ENCODE measurements around the gene XYLT2.

DNA sequence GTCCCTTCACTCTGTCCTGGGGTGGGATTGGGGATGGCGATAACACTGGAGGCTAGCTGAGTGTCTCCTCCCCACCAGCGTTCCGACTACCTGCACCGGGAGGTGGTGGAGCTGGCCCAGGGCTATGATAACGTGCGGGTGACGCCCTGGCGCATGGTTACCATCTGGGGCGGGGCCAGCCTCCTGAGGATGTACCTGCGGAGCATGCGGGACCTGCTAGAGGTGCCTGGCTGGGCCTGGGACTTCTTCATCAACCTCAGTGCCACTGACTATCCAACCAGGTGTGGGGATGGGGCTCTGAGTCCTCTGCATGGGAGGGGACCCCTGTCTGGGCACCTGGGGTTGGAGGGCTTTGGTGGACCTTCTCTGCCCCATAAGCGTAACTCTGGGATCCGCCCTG is 8.8 kb downstream of the XYLT2 start:
- TF ChIP-seq, protein P1, sequence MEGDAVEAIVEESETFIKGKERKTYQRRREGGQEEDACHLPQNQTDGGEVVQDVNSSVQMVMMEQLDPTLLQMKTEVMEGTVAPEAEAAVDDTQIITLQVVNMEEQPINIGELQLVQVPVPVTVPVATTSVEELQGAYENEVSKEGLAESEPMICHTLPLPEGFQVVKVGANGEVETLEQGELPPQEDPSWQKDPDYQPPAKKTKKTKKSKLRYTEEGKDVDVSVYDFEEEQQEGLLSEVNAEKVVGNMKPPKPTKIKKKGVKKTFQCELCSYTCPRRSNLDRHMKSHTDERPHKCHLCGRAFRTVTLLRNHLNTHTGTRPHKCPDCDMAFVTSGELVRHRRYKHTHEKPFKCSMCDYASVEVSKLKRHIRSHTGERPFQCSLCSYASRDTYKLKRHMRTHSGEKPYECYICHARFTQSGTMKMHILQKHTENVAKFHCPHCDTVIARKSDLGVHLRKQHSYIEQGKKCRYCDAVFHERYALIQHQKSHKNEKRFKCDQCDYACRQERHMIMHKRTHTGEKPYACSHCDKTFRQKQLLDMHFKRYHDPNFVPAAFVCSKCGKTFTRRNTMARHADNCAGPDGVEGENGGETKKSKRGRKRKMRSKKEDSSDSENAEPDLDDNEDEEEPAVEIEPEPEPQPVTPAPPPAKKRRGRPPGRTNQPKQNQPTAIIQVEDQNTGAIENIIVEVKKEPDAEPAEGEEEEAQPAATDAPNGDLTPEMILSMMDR (IDR thresholded peaks at IDR 0.05), result no peak
- no peak for TF ChIP-seq POLR2A (IDR thresholded peaks at IDR 0.05)
